A549 (cell line): ENCODE measurements around the gene CMTR2.

Experiments used
- CEBPB ChIP-seq, 2 experiments: fragments of >200 bp in 1 of 2; sonication (Bioruptor Twin) in 1 of 2; formaldehyde crosslinking in 1 of 2; IDR thresholded peaks; 2 replicates each; pipeline ENCODE4 v1.6.1; 2012 to 2016
- JUNB ChIP-seq: fragments of >200 bp; sonication (Bioruptor Twin); formaldehyde crosslinking; IDR thresholded peaks from 2 replicates; pipeline ENCODE4 v1.6.1; 2016
- NR3C1 ChIP-seq: fragments of >200 bp; sonication (Bioruptor Twin); formaldehyde crosslinking; IDR thresholded peaks from 3 replicates; pipeline ENCODE4 v1.6.1; 2017
- PHF8 ChIP-seq: fragments of 200-600 bp; sonication (generic); IDR thresholded peaks from 2 replicates; pipeline ENCODE4 v1.6.1; 2016; ENCODE audit warnings: low read depth, mild to moderate bottlenecking, antibody characterized with exemption, moderate library complexity, borderline replicate concordance
- ZFP36 ChIP-seq: fragments of 450-650 bp; IDR thresholded peaks from 2 replicates; pipeline ENCODE4 v1.6.1; 2014; ENCODE audit warnings: borderline replicate concordance; ENCODE audit not compliant: partially characterized antibody
- TF ChIP-seq, protein P1 (sequence below): fragments of >200 bp; sonication (Bioruptor Twin); formaldehyde crosslinking; IDR thresholded peaks from 3 replicates; pipeline ENCODE4 v1.5.1; 2016

DNA sequence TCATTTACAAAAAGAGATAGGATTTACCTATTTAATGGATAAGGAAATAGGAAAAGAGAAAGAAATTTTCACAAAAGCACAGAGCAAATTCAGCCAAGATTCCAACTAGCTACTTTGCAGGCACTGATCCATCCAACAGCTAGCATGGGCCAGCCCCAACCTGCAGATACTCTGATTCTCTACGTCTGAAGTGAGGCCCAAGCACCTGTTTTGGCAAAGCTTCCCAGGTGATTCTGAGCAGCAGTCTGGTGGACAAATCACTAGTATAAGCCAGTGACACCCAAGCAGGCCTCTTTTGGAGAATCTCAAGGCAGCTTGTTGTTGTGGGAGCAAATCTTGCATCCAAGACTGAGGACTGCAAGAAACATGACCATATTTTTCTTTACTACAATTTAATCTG lies 48.4 kb upstream of the CMTR2 start:
- no peak for TF ChIP-seq ZFP36
- TF ChIP-seq, protein P1, sequence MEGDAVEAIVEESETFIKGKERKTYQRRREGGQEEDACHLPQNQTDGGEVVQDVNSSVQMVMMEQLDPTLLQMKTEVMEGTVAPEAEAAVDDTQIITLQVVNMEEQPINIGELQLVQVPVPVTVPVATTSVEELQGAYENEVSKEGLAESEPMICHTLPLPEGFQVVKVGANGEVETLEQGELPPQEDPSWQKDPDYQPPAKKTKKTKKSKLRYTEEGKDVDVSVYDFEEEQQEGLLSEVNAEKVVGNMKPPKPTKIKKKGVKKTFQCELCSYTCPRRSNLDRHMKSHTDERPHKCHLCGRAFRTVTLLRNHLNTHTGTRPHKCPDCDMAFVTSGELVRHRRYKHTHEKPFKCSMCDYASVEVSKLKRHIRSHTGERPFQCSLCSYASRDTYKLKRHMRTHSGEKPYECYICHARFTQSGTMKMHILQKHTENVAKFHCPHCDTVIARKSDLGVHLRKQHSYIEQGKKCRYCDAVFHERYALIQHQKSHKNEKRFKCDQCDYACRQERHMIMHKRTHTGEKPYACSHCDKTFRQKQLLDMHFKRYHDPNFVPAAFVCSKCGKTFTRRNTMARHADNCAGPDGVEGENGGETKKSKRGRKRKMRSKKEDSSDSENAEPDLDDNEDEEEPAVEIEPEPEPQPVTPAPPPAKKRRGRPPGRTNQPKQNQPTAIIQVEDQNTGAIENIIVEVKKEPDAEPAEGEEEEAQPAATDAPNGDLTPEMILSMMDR, result no peak
- no peak for TF ChIP-seq PHF8
- TF ChIP-seq NR3C1, result no peak
- TF ChIP-seq JUNB, result no peak
- TF ChIP-seq CEBPB (IDR thresholded peaks at IDR 0.05), result no peak
